HG03097 (cell line): ENCODE data around the gene PRPF18.

Source experiments
- ATAC-seq: cut with Tn5 transposase; IDR thresholded peaks from one replicate; pipeline ENCODE4 v1.9.1; 2021; ENCODE audit not compliant: unreplicated experiment, low FRiP score

PRPF18 gene

DNA sequence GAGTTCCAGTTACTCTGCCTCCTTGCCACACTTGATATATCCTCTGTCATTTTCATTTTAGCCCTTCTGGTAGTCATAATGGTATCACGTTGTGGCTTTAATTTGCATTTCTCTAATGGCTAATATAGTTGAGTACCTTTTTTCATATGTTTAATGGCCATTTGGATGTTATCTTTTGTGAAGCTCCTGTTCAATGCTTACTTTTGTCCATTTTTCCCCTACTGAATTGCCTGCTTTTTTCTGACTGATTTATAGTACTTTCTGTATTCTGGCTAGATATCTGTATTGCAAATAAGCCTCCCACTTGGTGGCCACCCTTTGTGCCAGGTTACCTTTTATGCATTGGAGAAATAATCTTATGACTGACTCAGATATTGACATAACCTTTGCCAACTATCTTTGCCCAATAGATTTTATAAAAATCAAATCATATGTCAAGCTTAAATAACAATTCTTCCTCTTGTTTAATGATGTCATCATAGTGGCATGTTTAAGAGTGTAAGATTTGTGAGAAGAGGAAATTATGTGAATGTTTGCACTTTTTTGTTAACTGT lies 50.6 kb downstream of the PRPF18 start:
- ATAC-seq = no peak

DNA sequence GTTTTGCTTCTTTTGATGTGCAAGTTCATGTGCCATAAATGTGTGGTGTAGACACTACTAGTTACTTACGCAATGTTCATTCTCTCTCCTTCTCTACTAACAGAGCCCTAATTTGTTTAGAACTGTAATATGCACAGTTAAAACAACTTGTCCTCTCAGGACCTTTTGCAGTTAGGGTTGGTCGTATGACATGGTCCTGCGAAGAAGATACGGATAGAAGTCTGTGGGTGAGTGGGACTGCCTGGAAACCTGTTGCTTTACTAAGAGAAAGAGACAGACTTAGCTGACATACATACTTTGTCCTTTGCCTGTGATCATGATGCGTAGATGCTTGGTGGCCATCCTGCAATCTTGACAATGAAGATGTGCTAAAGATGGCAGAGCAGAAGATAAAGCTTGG lies 51.1 kb downstream of the PRPF18 start:
- no peak for ATAC-seq

DNA sequence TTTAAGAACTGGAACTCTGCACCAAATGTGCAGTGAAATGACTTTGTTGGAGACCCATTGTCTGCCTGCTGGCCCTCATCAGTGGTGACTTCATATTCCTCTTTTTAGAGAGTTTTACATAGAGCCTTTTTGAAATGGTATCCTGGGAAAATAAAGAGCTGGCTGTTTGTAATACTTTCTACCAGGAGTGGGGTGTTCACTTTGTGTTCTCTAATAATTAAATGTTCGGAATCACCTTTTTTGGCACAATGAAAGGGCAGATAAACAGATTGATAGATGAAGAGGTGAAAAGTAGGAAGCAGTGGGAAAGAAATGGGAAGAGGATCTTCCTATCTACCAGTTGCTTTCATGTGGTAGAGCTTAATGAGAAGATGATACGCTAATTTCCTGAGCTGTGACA lies 55.5 kb downstream of the PRPF18 start:
- ATAC-seq = no peak

DNA sequence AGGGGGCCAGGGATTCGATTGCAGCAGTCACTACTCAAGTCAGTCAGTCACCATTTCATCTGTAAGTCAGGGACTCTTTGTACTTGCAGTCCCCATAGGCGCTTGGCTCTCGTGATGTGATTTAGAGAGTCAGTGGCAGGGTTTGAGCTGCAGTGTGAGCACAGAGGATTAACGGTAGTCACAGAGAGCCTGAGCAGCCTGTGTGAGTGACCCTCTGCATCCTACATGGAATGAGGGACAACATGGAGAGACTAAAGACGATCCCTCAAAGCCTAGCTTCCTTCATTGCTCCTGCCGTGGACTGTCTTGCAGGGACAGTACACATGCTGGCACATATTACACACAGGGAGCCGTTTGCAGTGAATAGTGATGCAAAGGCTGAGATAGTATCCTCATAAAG lies 56.3 kb downstream of the PRPF18 start:
- no peak for ATAC-seq

DNA sequence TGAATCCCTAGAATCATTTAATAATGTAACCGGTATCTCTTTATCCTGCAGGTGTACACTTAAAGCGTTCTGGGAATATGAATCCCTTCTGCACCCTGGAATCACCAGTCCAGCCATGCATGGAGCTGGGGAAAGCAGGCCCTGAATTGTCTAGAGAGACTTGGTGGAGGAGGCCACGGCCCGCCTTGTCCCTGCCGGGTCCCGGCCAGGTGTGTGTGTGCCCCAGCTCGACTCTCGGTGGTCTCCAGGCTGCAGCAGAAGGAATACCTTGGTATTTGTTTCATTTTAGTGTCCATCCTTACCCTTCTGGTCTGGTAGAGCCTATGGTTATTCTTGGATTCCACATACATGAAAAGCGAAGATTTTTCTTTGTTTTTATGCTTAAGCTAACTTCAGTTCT lies 58.1 kb downstream of the PRPF18 start:
- no peak for ATAC-seq

DNA sequence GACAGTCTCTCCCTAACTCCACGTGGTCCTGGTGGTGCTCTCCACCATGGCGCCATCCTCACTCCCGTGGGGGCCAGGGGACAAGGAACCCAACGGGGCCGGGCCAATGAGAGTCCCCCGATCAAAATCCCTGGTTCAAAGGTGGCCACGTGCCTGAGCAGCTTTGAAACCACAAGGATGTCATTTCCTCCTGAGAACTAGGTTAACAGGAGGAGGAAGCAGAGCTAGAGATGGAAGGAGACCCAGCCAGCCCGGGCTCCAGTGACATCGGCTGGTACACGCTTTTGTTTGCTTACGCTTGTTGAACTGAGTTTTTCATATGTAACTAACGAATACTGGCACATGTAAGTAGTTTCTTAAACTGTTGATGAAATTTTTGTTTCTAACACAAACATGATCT lies 61.7 kb downstream of the PRPF18 start:
- no peak for ATAC-seq

DNA sequence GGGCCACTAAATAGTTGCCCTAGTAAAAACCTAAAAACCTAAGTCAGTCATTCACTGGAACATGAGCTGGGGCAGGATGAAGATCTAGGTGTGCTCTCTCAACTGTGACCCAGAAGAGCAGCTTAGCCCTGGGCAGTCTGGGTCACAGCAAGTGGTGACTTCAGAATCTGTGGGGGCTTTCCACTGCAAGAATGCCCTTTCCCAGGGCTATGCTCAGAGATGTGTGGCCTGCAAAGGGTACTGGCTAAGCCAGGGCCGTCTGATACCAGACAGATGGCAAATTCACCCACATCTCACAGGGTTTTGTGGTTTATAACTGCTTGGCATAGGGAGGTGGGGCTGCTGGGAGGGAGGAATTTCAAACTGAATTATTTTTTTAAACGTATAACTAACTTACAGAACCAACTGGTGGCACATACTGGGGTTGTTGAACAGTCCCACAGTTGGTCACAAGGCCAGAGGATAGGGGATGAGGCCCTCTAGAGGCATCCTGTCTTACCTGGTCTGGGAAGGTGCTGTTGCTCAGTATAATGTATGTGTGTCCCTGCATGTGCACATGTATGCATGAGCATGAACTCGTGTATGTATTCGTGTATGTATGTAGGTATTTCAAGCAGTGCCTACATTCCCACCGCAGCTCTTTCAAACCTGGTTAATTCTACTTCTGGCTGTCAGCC lies 63.2 kb downstream of the PRPF18 start:
- ATAC-seq = no peak

DNA sequence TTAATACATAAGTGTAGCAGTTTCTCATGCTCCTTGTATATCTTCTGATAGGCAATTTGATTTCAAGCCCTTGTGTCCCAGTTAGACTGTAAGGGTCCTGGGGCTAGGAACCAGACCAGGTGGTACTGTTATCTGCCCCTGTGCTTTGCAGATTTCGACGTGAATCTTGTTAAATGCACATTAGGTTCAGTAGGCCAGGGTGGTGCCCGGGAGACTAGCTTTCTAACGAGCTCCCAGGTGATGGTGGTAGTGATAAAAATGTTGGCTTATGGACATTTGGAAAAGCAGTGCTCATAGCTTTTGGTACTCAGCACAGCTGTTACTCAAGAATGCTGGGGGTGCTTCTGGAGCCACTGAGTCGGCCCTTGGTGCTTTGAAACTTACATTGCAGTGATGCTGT lies 64.2 kb downstream of the PRPF18 start:
- no peak for ATAC-seq

DNA sequence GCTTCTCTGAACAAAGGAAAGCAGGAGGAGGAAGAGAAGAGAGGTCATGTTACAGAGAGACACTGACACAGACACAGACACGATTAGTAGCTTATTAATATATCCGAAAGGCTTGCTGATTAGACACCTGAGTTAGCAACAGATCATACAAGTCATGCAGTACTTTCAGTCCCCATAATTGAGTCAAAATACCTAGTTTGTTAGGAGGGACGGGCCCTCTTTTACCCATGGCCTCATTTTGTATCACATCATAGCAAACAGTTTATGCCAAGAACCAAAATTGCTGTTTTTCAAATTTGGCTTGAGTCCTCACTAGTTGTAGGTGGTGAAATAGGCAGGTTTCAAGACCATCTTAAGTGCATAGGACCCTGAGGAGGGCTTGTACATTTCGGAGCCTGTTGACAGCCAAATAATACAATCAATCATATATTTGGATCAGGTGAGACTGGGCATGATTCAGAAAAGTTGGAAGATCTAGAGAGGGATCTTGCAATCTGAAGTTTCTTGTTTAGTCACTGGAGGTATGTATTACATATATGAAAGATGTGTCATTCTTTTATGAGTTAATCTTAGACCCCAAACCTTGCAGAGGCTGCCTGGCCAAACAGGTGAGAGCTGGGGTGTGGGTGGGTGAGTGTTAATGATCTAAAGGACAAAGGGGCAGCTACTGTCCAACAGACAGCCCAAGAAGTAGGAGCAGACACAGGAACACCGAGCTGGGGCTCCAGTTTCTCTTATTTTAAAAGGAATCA lies 65.4 kb downstream of the PRPF18 start:
- ATAC-seq = no peak

DNA sequence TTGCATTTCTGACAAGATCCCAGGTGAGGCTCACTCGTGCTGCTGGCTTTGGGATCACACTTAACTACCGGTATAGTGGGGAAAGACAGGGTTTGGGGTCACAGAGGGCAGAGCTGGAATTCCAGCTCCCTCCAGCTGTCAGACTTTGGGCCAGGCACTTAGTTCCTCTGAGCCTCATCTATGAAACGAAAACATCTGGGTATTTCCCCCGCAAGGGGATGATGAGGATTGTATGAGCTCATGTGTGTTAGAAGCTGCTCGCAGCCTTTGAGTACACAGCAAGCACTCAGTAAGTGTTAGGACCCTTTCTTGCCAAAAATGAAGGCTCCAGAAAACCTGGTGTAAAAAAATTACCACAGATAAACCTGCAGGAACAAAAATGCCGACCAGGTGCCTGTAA lies 66.1 kb downstream of the PRPF18 start:
- no peak for ATAC-seq

DNA sequence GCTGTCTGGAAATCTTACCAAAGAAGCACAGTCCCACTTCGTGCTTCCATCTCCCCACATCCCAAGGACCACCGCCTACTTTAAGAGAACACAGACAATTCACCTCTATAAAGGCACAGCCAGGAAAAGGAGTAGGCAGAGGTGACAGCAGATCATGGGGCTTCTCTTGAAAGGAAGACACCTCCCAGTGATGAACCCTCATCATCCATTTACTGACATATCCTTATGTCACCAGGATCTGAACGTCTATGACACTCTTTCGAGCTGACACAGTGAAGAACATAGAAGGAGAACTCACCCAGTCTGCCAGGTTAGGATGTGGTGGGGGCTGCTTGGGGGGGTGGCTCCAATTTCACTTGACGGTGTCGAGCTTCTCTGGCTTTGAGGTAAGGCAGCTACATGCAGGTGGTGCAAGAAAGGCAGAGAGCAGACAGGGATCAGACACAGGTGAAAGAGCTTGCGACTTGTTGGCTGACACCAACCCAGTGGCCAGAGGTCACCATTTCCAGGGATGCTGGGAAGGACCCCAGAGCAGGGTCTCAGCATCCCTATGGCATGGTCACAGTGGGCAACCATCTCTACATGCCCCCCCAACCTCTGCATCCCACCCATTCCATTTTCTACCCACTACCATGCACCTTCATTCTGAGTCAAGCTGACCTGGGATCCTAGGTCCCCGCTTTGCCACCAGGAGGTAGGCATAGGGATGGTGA lies 67.5 kb downstream of the PRPF18 start:
- no peak for ATAC-seq

DNA sequence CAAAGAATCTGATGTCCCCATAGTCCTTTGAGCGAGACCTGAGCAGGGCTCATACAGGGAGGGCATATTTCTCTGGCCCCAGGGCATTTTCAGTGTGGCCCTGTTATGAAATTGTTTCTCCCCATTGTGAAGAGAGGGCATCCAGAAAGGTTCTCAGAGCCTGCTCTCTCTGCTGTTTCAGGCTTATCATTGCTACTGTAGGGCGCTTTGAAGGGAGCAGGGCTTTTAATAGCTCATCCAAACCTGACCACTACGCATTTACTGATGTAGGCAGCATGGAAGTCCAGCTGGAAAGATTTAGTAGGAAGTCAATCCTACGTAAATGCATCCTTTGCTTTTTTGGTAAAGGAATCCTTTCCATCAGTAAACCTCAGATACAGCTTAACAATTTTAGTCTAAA lies 68.1 kb downstream of the PRPF18 start:
- ATAC-seq = no peak

DNA sequence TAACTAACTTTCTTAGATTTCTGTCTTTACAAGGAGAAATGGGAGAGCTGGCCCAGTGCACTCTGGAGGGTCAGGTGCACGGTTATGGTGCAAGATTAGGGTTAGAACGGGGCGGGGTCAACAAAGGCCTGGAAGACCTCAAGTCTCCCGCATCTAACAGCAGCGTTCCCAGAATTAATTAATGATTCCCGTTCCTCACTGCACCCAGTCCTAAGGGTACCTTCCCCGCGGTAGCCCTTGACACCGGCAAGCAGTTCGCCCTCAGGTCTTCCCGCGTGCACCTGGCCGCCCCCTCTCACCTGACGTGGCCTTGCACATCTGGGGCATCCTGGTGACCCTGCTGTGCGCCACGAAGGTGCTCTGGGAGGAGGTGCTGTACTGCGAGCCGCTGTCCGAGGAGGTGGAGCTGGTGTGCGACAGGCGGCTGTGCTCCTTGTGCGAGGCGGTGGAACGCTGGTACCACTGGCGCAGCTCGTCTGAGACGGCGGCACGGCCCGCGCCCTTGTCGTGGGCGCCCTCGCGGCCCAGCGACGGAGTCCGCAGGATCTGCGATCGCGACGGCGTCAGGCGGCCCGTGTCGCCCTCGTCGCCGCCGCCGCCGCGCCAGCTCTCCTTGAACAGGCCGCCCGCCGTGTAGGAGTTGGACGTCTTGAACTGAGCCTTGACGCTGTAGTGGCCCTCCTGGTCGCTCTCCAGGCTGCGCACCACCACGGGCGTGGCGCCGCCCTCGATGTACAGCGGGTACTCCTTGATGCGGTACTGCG lies 69.8 kb downstream of the PRPF18 start:
- ATAC-seq = no peak

DNA sequence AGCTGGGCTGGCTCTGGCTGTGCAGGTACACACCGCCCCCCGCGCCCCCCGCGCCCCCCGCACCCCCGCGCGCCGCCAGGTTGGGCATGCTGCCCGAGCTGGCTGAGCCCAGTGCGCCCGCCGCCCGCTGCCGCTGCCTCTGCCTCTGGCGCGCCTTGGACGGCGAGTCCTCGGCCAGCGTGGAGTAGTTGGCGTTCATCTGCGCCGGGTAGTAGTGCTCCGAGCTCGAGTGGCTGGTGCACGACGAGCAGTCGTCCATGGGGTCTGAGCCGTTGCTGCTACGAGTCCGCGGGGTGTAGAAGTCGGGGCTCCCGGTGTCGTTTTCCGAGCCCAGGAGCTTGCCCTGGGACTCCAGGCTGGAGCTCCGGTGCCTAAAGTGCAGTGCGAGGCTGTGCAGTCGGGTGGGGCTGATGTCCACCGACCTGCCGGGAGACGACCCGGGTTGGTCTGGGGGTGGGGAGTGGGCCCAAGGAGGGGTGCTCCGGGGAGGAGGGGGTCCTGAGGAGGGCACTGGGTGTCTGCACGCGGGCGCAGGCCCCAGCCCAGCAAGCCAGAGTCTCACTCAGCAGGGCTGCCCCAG lies 70.4 kb downstream of the PRPF18 start:
- ATAC-seq = no peak

DNA sequence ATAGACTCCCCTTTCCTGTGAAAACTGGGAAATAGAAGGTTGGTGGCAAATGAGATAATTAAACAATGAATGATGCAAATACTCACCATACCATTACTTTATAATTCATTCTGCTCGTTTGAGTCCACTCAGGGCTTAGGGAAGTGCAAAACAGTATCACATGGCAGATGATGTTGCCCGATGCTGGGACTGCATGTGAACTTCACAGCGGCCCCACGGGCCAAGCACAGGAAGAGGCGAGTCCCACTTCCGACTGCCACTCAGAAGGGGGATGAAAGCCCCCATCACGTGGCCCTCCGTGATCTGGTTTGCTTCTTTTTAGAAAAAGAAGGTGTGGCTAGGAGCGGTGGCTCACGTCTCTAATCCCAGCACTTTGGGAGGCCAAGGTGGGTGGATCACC lies 71.5 kb downstream of the PRPF18 start:
- no peak for ATAC-seq

DNA sequence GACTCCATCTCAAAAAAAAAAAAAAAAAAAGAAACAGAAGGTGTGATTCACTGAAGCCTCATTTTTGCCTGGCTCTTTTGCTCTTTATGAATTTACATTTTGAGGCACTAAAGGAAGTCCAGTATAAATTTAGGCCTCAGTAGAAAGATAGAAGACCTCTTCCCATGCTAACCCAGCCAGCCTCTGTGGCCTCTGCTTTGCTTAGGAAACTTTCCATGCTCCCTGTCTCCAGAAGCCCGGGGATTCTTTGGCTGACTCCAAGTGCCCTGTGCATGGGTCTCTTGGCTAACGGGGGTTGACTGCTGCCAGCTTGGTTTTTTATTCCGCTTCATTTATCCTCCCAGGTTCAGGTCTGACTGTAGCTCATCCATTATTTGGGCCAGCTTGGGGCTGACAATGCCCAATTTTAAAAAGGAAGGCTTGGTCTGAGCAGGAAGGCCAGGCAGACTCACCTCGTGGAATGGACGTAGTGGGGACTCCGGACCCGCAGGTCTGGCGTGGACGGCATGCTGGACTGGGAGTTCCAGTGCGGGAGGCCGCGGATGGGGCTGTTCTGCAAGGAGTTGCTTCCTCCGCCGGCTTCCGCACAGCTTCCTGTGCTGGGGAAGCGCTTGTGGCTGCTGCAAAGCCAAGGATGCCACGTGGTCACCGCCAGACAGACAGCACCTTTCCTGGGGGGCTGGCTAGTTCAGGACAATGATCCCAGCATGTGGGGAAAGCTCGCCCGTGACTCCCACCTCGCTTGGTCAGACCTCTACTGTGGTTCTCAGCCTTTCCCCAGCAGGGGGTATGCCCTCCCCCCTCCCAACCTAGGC lies 72.3 kb downstream of the PRPF18 start:
- no peak for ATAC-seq

DNA sequence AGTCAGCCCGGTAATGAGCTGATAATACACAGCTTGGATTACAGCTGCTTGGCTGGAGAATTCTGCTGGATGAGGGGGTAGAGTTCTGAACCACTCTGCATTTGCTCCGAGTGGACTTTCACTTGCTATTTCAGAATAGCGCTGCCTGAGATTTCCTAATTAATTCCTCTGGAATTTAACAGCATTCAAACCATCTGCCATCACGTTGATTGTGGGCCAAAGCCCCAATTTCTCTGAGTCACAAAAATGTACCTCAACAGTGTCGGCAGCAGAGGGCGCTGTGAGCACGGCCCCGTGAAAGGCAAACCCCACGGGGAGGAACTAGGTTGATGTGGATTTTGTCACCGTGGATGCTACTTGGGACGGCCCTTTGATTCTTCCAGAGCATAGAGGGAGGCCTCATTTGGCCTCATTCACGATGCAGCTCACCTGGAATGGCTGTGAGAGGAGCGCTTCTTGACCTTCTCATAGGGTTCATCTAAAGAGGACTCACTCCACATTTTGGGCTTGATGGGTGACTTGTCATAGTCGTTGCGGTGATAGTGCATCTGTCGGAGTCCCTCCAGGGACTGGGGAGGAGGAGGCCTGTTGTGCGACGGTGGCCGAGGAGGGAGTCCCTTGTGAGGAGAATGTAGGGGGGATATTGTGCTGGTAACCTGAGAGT lies 73.3 kb downstream of the PRPF18 start:
- peak; percentile 53 for ATAC-seq

DNA sequence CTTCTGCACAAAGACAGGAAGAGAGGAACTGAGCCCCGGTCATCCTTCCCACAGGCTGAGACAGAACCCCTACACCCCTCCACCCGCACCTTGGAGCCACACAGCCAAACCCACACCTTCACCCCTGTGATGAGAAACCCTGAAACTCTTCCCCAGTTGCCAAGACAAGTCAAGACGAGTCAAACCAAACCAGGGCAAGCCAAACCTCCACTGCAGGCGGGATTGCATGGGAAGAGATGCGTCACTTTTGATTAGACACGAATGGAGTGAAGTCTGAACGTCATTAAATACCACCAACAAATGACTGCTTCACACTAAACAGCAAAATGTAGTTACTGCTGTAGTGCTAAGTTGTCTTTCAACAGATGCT lies 73.8 kb downstream of the PRPF18 start:
- ATAC-seq = no peak

DNA sequence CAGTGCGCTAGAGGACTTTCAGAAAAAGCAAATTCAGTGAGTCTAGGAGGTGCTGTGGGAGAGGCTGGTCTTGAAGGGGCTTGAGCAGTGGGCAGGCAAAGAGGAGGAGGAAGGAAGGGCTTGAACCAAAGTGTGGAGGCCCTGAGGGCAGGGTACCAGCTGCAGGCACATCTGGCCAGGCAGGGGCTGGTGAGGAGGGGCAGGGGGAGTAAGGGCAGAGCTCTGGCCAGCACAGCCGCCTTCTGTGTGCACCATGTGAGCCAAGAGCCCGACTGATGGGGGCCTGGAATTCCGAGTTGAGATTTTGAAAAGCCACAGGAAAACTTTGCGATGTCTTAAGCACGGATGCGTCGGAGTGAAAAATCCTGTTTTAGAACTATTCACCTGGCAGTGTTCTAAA lies 74.5 kb downstream of the PRPF18 start:
- no peak for ATAC-seq
